ENCODE measurements around the gene RELCH.

RELCH gene

DNA sequence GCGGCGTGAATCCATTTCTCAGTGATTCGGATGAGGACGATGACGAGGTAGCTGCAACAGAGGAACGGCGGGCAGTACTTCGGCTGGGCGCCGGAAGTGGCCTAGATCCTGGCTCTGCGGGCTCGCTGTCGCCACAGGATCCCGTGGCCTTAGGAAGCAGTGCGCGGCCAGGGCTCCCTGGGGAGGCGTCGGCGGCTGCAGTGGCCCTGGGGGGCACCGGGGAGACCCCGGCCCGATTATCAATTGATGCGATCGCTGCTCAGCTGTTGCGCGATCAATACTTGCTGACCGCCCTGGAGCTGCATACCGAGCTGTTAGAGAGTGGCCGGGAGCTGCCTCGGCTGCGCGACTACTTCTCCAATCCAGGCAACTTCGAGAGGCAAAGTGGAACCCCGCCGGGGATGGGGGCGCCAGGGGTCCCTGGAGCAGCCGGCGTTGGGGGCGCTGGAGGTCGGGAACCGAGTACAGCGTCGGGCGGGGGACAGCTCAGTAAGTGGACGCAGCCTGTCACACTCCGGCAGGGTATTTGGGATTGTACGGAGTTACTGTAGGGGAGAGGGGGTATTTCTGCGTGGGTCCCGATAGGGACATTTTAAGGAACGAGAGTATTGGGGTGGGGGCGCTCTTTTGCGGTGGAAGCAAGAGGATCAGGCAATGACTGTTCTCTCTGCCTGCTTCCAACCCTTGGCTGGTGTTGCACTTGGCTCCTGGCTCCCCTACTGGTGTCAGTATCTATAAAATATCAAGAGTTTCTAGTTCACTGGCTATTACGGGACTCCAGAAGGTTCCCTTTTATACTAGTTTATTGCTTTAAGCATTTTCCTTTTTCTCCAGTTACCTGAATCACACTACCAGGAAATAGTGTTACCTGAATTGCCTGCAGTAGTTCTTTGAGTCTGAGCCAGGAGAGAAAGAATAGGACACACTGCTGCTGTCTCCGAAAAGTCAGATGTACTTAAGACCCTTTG is 772 bp downstream of the RELCH start:
- no peak for DNase-seq (ENCODE audit: low read depth)

DNA sequence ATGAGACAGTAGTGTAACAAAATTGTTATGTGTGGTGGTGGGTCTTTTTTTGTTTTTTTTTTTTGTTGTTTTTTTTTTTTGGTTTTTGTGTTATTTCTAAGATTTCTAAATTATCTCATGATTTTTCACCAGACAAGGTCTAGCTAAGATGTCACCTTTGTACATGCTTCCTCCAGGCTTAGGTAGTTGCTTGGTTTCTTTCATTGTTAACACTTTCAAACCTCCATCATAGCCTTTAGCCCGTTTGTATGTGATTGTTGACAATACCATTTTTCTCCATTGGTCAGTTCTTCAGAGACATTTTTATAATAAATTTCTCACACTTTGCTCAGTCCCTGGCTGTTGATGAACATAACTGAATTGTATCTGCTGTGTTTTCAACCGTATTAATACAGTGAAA is 2.2 kb downstream of the RELCH start:
- no peak for DNase-seq (ENCODE audit: low read depth)

DNA sequence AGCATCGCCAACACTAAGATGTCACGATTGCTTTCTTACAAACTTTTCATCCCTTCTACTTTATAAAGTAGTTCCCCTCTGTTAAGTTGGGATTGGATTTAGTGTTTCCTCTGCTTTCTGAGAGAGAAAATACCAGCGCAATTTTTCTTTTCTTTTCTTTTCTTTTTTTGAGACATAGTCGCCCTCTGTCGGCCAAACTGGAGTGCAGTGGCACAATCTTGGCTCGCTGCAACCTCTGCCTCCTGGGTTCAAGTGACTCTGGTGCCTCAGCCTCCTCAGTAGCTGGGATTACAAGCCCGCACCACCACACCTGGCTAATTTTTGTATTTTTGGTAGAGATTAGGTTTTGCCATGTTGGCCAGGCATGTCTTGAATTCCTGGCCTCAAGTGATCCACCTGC is 9.0 kb downstream of the RELCH start:
- no peak for DNase-seq (ENCODE audit: low read depth)

DNA sequence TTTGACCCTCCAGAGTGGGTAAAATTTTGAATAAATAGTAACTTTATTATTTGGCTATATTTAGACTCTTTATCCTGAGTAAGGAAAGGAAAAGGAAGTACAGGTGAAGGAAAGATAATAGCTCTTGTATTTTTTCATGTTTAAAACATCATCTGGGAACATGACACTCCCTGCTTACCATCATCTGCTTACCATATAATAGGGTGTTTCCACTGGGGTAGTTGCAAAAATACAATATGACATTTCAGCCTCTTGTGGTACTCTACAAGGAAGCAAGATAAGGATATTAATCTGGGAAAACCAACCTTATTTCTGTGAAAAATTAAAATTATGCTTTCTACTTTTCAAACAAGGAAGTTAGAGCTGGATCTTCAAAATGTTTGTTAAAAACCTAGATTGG is 9.9 kb downstream of the RELCH start:
- DNase-seq (ENCODE audit: low read depth) = no peak

DNA sequence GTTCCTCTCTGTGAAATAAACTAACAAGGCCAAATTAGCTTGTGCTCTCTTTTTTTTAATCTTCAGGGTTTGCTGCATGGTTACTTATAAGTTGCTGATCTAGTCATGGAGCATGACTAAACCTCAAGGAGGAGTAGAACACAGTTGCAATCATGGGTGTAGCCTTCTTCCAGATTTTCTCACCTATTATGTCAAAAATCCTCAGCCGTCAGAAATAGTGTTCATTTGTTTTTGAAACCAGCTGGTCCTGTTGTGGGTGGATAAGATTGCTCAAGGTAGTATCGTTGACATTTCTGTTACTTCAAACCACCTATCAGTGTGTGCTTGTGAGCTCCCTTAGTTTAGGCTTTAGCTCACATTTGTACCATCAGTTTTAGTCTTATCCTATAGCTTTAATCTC is 11.2 kb downstream of the RELCH start:
- DNase-seq (ENCODE audit: low read depth) = no peak

DNA sequence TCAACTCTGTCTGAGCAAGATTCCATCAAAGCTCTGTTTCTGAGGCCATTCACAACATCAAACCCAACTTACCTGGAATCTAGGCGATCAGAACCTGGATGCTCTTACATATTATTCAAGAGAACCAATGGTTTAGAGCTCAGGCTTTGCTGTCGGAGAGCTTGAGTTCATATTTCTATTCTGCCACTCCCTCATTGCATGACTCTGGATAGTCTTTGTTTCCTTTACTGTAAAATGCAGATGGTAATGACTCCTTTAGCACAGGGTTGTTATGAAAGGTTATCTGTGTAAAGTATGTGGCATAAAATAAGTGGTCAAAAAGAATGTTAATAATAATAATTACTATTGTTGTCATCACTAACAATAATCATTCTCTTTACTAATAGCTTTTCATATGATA is 12.6 kb downstream of the RELCH start:
- DNase-seq (ENCODE audit: low read depth) = no peak

DNA sequence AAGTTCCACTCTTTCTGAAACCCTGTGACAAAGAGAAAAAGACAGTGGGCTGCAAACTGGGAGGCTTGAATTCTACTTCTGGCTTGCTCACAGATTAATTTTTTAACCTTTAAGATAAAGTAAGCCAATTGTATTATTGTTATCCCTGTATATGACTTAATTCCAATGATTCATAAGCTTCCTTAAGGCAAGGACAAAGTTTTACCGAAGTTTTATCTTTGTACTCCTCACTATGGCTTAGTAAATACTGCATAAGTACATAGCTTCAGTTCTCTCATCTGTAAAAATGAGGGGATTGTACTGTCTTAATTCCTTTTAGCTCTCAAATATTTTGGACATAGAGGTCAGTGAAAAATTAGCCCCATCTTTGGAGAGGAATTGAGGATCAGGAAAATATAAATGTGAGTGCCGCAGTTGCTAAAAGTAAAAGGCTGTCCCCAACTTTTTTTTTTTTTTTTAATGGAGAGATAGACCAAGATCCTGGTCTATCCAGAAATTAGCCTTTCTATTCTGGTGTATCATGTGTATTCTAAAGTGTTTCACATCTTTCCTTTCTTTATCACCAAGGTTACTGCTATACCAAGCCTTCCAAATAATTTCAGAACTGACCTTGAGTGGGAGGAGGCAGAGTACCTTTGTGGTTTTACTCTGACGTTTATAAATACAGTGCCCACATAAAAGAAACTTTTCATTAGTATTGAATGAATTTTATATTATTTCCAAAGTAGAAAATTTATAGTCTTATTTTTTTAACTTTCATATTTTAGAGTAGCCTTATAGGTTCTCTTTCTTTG is 13.3 kb downstream of the RELCH start:
- DNase-seq (ENCODE audit: low read depth) = no peak

DNA sequence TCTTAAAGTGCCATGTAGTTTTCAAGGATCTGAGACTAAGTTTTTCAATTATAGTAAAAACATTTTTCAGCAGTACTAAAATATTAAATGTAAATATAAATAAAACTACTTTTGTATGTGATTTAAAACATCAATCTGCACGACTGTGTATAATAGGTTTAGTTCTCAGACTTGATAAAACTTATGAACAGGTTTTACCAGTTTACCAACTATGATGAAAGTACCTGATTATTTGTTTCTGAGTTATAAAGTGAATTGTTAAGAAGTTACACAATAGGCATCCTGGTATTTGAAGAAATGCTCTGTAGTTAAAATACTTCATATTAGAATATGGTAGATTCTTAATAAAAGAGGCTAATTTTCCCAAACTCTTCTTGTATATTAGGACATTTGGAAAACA is 14.8 kb downstream of the RELCH start:
- DNase-seq (ENCODE audit: low read depth) = no peak

DNA sequence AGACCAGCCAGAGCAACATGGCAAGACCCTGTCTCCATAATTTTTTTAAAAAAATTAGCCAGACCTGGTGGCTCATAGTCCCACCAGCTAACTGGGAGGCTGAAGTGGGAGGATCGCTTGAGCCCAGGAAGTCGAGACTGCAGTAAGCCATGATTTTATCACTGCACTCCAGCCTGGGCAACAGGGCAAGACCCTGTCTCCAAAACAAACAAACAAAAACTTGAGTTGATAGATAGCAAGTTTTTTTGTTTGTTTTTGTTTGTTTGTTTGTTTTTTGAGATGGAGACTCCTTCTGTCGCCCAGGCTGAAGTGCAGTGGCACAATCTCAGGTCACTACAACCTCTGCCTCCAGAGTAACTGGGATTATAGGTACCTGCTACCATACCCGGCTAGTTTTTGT is 18.8 kb downstream of the RELCH start:
- no peak for DNase-seq (ENCODE audit: low read depth)

DNA sequence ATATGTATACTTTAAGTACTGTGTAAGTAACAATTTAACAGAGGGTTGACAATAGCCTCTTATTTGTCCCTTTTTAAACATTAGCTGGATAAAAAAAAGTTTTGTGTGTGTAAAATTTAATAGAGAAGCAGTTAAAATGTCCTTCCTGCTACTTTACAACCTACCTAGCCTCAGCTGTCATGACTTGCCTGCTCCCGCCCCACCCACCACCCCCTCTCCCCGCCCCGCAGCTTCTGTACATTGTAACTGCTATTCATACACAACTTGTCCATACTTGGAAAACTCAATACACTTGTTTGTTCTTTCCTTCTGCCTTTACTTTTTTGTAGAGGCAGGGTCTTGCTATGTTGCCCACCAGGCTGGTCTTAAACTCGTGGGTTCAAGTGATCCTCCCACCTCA is 19.5 kb downstream of the RELCH start:
- DNase-seq (ENCODE audit: low read depth) = no peak

DNA sequence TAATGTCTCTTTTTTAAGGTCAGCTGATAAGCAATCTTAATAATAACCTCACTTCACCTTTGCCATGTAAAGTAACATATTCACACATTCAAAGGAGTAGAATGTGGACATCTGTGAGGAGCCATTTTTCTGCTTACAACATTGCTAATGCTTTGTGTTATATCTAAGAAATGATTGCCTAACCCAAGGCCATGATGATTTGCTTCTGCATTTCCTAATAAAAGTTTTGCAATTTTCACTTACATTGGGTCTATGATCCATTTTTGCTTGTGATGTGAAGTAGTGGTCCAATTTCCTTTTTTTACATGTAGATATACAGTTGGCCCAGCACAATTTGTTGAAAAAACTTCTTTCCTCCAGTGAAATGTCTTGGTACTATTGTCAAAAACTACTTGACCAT is 22.0 kb downstream of the RELCH start:
- DNase-seq (ENCODE audit: low read depth) = no peak

DNA sequence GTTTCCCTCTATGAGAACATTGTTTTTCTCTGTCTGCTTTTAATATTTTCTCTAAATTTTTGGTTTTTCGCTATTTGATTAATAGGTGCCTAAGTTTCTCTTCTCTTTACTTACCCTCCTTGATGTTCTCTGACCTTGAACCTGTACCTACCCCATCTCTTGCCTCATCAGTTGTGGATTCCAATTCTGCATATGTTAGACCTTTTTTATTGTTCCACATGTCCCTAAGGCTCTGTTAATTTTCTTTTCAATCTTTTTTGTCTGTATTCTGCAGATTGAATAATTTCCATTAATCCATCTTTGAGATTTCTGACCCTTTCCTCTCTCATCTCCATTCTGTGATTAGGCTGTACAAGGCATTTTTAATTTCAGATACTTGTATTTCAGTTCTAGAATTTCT is 23.1 kb downstream of the RELCH start:
- DNase-seq (ENCODE audit: low read depth) = no peak

DNA sequence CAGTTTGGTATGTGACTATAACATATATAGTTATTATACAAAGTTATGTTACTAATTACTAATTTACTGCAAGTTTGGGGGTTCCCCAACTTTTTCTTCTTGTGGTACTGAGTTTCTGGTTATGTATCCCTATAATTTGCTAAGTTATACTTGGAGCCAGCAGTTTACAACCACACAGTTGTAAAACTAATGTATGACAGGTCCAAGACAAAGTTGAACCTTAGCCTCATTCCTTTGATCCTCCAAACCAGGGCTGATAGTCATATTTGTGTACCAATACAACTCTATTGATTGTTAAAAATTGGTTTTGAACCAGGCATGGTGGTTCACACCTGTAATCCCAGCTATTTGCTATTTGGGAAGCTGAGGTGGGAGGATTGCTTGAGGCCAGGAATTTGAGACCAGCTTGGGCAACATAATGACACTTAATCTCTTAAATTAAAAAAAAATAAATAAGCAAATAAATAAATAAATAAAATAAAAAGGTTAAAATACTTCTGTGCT is 24.3 kb downstream of the RELCH start:
- DNase-seq (ENCODE audit: low read depth) = no peak

DNA sequence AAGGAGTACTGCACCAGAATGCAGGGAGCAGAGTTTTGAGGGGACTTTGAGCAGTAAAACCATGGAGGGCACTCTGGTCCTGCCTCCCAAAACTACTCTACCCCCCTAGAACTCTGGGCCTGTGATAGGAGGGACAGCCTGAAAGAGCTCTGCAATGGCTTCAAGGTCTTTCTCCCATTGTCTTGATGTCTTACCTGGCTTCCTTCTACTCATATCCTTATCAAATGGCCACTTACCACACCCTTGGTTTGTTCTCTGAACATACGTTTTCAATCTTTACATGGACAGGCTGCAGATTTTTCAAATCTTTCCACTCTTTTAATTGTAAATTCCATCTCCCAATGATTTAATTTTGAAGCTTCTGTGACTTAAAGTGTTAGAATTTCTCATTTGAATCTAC is 27.7 kb downstream of the RELCH start:
- DNase-seq (ENCODE audit: low read depth) = no peak

DNA sequence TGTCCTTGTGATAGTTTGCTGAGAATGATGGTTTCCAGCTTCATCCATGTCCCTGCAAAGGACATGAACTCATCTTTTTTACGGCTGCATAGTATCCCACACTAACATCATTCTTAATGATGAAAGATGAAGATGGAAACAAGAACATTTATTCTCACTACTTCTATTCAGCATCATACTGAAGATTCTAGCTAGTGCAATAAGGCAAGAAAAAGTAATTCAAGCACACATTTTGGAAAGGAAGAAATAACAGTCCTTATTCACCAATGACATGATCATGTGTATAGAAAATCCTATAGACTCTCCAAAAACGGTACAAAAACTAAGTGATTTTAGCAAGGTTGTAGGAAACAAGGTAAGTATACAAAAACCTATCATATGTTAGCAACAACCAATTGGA is 37.2 kb downstream of the RELCH start:
- DNase-seq (ENCODE audit: low read depth) = no peak

DNA sequence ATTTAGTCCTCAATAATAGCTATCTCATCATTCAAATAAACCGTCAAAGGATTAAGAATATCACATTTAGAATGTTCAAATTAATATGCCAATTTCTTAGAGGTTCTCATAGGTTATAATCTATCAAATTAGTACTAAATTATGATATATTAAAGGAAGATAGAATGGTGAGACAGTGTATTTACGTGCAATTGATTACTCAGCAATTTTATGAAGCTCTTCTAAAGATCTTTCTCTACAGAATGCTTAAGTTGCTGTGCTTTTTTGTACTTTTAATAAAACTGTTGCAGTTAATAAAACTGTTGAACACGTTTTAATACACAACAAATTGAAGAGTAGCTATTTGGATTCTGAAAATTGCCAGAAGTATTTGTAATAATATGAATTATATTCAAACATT is 39.0 kb downstream of the RELCH start:
- DNase-seq (ENCODE audit: low read depth) = no peak

DNA sequence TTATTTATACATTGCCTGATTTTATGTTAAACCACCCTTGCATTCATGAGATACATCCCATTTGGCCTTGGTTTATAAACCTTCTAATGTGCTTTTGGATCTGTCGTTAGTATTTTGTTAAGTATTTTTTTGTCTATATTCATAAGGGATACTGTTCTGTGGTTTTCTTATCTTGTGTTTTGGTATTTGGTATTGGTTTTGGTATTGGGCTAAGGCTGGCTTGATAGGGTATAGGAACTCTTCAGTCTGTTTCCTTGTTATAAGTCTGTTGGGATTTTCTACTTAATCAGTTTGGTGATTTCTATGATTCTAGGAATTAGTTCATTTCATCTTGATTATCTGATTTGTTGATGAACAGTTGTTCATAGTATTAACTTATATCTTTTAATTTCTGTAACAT is 49.2 kb downstream of the RELCH start:
- no peak for DNase-seq (ENCODE audit: low read depth)

DNA sequence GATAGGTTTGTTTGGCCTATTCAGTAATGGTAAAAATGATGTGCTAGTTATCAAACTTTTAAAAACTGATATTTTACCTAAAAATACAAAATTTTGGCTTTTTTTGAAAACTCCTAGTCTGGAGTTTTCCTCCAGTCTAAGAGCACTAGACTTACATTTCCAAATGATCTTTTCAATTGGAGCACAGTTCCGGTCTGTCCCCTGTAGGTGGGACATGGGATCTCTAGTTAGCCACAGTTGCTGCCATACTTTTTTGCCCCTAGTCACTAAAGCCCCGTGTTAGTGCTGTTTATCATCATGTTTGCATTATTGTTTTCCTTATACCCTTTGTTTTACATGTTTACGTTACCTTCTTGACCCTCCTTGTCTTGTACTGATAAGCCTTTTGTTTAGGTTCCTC is 52.4 kb downstream of the RELCH start:
- DNase-seq (ENCODE audit: low read depth) = no peak

DNA sequence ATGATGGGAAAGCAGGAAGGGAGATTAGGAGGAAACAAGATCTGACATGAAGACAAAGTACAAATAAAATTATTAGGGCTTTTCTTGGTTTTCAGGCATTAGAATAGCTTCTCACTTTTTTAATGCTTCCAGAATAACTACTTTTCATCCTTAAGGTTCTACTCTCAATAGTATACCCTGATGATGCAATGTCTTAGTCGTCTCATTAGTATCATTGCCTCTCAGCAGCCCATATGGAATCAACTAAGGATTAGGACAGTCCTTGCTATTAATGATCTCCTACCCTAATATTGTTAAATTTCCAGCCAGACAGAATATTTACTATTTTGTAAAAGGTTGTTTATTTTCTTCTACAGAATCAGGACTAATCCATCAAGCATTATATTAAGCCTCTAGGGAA is 55.9 kb downstream of the RELCH start:
- DNase-seq (ENCODE audit: low read depth) = no peak

DNA sequence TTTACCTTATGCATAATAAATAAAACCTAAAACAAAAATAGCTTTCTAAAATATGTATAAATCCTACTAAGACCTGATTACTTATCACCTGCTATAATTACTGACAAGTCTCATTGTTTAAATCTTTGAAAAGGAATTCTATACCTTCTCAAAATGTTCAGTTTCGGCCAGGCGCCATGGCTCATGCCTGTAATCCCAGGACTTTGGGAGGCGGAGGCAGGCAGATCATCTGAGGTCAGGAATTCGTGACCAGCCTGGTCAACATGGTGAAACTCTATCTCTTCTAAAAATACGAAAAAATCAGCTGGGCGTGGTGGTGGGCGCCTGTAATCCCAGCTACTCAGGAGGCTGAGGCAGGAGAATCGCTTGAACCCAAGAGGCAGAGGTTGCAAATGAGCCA is 58.1 kb downstream of the RELCH start:
- DNase-seq (ENCODE audit: low read depth) = no peak

DNA sequence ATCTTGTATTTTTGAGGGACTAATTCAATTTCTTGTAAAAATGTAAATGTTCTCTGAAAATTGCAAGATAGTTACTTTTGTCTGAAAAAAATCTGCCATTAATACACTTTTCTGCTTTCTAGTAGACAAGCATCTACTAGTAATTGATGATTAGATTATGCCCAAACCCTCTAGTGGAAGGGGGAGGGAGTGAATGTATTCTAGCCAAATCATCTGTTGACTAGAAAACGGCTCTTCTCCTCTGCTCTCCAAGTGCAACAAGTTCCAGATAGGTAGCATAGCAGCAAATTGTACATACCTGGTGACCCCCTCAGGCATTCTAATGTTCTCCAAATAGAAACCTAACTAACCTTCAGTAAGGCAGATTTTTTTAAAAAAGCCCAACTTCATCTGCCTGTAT is 58.6 kb downstream of the RELCH start:
- no peak for DNase-seq (ENCODE audit: low read depth)

DNA sequence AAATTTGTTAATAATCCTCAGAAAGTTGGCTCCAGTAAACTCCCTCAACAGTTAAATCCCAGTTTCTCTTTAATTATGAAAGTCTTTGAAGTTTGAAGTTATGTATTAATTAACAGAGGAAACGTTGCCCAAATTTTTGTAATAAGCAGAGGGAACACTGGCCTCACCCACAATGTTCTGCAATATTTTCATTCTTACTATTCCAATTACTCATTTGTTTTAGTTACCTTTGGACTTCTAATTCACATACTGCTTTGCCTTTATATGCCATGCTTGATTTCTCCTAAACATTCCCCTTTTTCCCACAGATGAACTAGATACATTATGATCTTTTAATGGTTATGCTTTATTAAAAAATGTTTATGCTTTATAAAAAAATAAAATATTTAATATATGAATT is 61.3 kb downstream of the RELCH start:
- no peak for DNase-seq (ENCODE audit: low read depth)

DNA sequence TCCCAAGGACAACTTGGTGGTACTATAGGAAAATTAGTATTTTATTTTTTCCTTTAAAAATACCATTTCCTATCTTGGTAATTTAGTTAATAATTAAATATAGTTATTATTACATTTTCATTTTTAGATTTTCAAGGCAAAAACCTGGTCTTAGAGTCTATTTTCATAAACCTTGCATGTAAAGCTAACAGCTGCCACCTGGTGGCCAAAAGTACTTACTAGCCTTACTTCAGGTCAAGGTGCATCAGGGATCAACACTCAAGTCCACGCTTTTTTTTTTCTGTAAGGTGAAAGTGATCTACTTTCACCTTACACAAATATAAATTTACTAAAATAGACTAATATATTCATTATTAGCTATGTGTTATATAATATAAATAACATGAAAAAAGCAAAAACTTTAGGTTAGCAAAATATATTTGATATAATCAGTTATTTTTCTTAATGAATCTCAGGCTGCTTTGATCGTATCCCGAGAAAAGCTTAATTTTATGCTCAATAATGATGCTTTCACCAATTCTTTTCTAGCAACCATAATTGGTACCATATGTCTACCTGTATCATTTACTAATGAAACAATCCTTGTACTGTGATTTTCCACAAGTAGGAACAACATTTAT is 62.5 kb downstream of the RELCH start:
- DNase-seq (ENCODE audit: low read depth) = peak; percentile 50

All from stimulated activated CD8-positive, alpha-beta memory T cell treated with anti-CD3 and anti-CD28 coated beads, Interleukin-7, amount 100 ng/mL, for 24 hours (primary cell).